ENCODE data around the gene FOXC1. TPM values are rescaled to one million over a fixed set of nuclear protein-coding genes. Genes with fewer than 3 reads are reported as not detected.

FOXC1 gene
- total RNA-seq, 1 donor from 2014 or later, result 2.9 TPM

GRCh38 chr6:1598886-1599285 is 10.8 kb upstream of the FOXC1 start:
- no peak overlapping the region for H3K27ac Mint-ChIP-seq (ENCODE audit: unreplicated experiment)
- H3K9me3 Mint-ChIP-seq (ENCODE audit: unreplicated experiment), result no peaks in the 10 kb centered on the region
- no peak for TF ChIP-seq CTCF (IDR thresholded peaks at IDR 0.05; ENCODE audit: insufficient read depth, low read depth, low read length)
- TF ChIP-seq EZH2 (IDR thresholded peaks at IDR 0.05; ENCODE audit: insufficient read depth, low read length), result no peak
- peaks cover 4% of the 10 kb centered on the region for H3K4me1 Mint-ChIP-seq (ENCODE audit: low read depth, unreplicated experiment)
- H3K36me3 Mint-ChIP-seq (ENCODE audit: low read depth, unreplicated experiment), result no peaks in the 10 kb centered on the region
- H3K79me2 ChIP-seq (ENCODE audit: insufficient read depth, low read length), result no peaks in the 10 kb centered on the region
- no peaks in the 10 kb centered on the region for H3K4me1 ChIP-seq (ENCODE audit: insufficient read depth, low read length)
- H3K9me3 ChIP-seq (ENCODE audit: insufficient read depth, low read depth, low read length), result no peaks in the 10 kb centered on the region
- H3K4me2 ChIP-seq (ENCODE audit: low read length), result no peak overlapping the region
- H3K27ac ChIP-seq (ENCODE audit: low read depth, low read length), result no peak overlapping the region
- H4K20me1 ChIP-seq (ENCODE audit: insufficient read depth, low read length), result no peaks in the 10 kb centered on the region
- no peak overlapping the region for H3K4me3 Mint-ChIP-seq (ENCODE audit: unreplicated experiment)
- FAIRE-seq, result no peak
- no peak for DNase-seq (ENCODE audit: low read depth)
- peaks cover 50% of the 10 kb centered on the region for H3K27me3 ChIP-seq (ENCODE audit: insufficient read depth, low read length)
- H2AFZ ChIP-seq (ENCODE audit: low read depth, low read length), result no peak overlapping the region
- H3K9ac ChIP-seq (ENCODE audit: low read length), result no peak overlapping the region
- H3K27me3 Mint-ChIP-seq (ENCODE audit: low read depth, unreplicated experiment), result peaks cover 54% of the 10 kb centered on the region
- H3K36me3 ChIP-seq (ENCODE audit: insufficient read depth, low read length), result no peaks in the 10 kb centered on the region
- H3K4me3 ChIP-seq (ENCODE audit: insufficient read depth, low read depth, low read length), result no peak overlapping the region

- peaks cover 52% of the 10 kb centered on the region for H3K27me3 Mint-ChIP-seq (ENCODE audit: low read depth, unreplicated experiment)
- Histone ChIP-seq H3K27me3 (ENCODE audit: insufficient read depth, low read length) (peaks cover 54% of the 10 kb centered on the region), H4K20me1 (ENCODE audit: insufficient read depth, low read length) (no peaks in the 10 kb centered on the region), H3K9ac (ENCODE audit: low read length) (no peak overlapping the region), H3K36me3 (ENCODE audit: insufficient read depth, low read length) (no peaks in the 10 kb centered on the region), H3K4me1 (ENCODE audit: insufficient read depth, low read length) (peaks cover 1% of the 10 kb centered on the region), H3K4me3 (ENCODE audit: insufficient read depth, low read depth, low read length) (no peak overlapping the region), H2AFZ (ENCODE audit: low read depth, low read length) (no peak overlapping the region), H3K79me2 (ENCODE audit: insufficient read depth, low read length) (no peaks in the 10 kb centered on the region), H3K27ac (ENCODE audit: low read depth, low read length) (no peak overlapping the region), H3K4me2 (ENCODE audit: low read length) (no peak overlapping the region), H3K9me3 (ENCODE audit: insufficient read depth, low read depth, low read length) (no peaks in the 10 kb centered on the region)
- FAIRE-seq, result no peak
- TF ChIP-seq CTCF (IDR thresholded peaks at IDR 0.05; ENCODE audit: insufficient read depth, low read depth, low read length) (no peak), EZH2 (IDR thresholded peaks at IDR 0.05; ENCODE audit: insufficient read depth, low read length) (no peak)
- peaks cover 4% of the 10 kb centered on the region for H3K4me1 Mint-ChIP-seq (ENCODE audit: low read depth, unreplicated experiment)
- H3K27ac Mint-ChIP-seq (ENCODE audit: unreplicated experiment), result no peak overlapping the region
- H3K4me3 Mint-ChIP-seq (ENCODE audit: unreplicated experiment), result no peak overlapping the region
- no peaks in the 10 kb centered on the region for H3K36me3 Mint-ChIP-seq (ENCODE audit: low read depth, unreplicated experiment)
- H3K9me3 Mint-ChIP-seq (ENCODE audit: unreplicated experiment), result no peaks in the 10 kb centered on the region
- DNase-seq (ENCODE audit: low read depth), result no peak
Observed at GRCh38 chr6:1599469-1599868, 10.2 kb upstream of the FOXC1 start.

DNA sequence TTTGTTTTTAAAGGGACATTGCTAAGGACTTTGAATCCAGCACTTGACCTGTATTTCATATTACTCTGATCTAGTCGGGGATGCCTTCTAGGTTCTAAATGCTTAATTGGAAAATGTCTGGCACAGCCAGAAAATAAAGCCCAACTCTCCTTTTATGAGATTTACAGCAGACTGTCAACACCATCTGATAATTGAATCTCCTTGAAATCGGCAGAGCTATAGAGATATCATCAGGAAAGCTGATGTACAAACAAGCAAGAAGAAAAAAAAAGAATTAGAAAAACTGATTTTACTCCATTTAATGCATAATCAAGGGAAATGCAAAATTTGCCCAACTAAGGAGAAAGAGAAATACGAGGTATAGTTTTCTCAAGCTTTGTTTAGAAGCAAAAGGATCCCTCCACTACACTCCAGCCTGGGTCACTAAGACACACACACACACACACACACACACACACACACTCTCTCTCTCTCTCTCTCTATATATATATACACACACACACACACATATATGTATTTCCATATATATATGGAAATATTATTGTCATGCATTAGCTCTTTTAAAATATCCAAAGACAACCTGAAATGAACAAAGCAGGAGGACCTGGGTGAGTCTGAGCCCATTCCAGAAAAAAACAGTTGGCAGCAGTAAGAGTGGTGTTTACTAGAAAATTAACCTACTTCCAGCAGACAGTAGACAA is 9.5 kb upstream of the FOXC1 start:
- TF ChIP-seq CTCF (IDR thresholded peaks at IDR 0.05; ENCODE audit: insufficient read depth, low read depth, low read length), result no peak
- TF ChIP-seq EZH2 (IDR thresholded peaks at IDR 0.05; ENCODE audit: insufficient read depth, low read length), result no peak
- Histone ChIP-seq H4K20me1 (ENCODE audit: insufficient read depth, low read length) (no peaks in the 10 kb centered on the region), H3K9me3 (ENCODE audit: insufficient read depth, low read depth, low read length) (no peaks in the 10 kb centered on the region), H3K27ac (ENCODE audit: low read depth, low read length) (no peak overlapping the region), H3K4me1 (ENCODE audit: insufficient read depth, low read length) (peaks cover 6% of the 10 kb centered on the region), H3K4me3 (ENCODE audit: insufficient read depth, low read depth, low read length) (no peak overlapping the region), H2AFZ (ENCODE audit: low read depth, low read length) (no peak overlapping the region), H3K79me2 (ENCODE audit: insufficient read depth, low read length) (no peaks in the 10 kb centered on the region), H3K36me3 (ENCODE audit: insufficient read depth, low read length) (no peaks in the 10 kb centered on the region), H3K4me2 (ENCODE audit: low read length) (no peak overlapping the region), H3K27me3 (ENCODE audit: insufficient read depth, low read length) (peaks cover 61% of the 10 kb centered on the region), H3K9ac (ENCODE audit: low read length) (no peak overlapping the region)
- H3K4me1 Mint-ChIP-seq (ENCODE audit: low read depth, unreplicated experiment), result peaks cover 4% of the 10 kb centered on the region
- H3K4me3 Mint-ChIP-seq (ENCODE audit: unreplicated experiment), result no peak overlapping the region
- FAIRE-seq, result no peak
- H3K36me3 Mint-ChIP-seq (ENCODE audit: low read depth, unreplicated experiment), result no peaks in the 10 kb centered on the region
- peaks cover 52% of the 10 kb centered on the region for H3K27me3 Mint-ChIP-seq (ENCODE audit: low read depth, unreplicated experiment)
- no peak overlapping the region for H3K27ac Mint-ChIP-seq (ENCODE audit: unreplicated experiment)
- no peaks in the 10 kb centered on the region for H3K9me3 Mint-ChIP-seq (ENCODE audit: unreplicated experiment)
- no peak for DNase-seq (ENCODE audit: low read depth)
